Pons (tissue), 1 donor: ENCODE data around the gene OPCML.

Experiments used
- DNase-seq: peaks from one replicate; pipeline ENCODE4 v3.0.0-alpha.2; 2016; ENCODE audit warnings: low spot score

Gene OPCML

DNA sequence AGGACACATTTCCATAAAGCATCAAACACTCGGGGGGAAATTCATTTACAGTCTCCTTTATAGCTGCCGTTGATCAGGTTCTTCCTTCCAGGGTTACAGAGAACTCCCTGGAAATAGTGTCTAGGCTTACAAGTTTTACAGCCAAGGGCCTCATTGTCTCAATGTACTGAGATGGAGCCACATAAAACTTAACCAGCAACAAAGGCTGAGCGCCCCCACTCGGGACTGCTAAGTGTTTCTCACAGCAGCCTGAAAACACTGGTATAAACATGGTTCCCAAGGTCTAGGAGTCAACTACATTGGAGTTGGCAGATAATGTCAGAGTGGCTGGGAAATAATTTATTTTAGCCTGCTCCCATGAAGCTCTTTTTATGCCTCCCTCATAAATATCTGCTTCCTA, 686.2 kb downstream of the OPCML start:
- DNase-seq, result no peak

DNA sequence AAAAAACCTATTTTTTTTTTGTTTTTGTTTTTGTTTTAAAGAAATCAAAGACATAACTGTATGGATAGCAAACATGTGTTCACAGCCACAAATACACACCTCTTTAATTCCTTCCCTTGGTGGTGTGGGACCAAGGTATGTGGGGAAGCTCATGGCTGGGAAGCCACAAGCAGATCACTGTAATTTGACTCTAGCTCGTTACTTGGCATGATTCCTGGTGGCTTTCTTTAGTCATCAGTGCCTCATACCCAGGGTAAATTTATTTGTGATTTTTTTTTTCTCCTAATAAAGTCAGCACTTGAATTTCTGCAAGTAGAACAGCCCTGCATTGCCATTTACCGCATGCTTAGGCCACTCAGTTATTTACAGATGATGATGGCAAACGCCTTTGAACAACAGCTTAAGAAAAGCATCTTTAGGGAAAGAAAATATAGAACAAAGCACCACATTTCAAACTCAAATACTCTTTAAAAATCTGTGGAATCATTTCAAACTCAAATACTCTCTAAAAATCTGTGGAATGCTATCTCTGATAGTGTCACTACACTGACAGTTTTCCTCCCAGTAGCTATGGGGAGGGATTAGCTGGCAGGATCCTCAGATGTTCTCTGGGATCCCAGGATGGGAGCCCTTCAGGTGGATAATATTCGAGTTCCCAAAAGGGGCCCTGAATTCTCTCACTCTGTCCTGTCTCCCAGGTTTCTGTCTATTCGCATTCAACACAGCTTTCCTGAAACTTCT, 687.2 kb downstream of the OPCML start:
- DNase-seq, result no peak

DNA sequence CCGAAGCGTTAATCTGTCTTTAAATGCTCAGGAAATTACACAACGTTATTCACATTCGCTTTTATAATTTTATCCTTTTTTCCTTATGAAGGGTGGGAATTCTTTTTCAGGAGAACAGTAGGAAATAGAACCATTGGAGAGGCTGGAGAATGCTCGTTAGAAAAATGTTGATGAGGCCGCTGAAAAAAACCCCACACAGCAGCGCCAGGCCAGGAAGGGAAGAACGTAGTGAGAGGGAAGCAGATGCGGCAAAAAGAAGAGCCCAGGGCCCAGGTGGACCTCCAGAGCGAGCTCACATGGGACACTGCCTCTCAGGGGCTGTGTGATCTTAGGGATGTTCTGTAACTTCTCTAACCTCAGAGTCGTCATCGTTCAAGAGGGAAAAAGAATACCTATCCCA, 691.6 kb downstream of the OPCML start:
- DNase-seq, result no peak

DNA sequence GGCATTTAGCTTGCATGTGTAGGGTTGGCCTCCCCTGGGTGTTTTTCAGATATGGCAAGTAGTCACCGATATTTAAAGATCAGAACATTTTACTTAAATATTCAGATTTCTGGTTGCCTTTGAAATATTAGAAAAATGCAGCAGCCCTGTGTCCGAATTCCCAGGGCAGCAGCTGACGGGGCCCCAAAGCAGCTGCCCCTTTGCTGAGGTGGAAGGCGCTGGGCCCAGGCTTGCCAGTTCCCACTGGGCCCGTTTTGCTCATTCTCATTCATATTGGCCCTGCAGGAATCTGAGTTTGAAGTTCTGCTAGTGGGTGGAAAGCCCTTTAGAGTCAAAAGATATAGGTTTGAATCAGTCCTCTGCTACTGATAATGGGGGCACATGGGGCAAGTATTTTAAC, 692.1 kb downstream of the OPCML start:
- no peak for DNase-seq

DNA sequence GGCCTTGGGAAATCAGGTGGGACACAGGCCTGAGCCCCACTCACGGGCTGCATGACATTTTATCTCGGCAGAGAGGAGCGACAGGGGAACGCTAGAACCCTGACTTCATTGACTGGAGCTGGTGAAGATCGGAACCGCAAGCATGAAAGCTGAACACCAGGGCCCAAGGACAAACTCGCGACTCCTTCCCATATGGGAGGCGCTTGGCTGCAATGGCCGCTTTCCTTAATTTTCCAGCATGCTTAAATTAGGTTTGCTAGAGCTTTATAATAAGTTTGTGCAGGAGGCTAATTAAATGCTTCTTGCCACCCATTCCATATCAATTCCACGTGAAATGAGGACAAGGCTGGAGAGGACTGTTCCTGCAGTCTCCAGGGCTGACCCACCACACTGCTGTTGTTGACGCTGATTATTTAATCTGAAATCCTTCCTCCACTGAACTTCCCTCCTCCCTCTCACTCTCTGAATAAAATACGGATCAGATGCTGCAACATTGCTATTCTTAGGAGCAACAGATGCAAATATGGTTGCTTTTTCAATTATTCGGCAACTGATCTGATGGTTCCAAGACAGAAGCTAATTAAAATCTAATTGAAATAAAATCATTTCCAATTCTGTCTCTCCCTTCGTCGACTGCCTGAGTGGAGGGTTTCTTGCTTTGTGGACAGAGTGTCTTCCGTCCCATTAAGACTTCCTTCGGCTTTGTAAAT, 692.9 kb downstream of the OPCML start:
- no peak for DNase-seq

DNA sequence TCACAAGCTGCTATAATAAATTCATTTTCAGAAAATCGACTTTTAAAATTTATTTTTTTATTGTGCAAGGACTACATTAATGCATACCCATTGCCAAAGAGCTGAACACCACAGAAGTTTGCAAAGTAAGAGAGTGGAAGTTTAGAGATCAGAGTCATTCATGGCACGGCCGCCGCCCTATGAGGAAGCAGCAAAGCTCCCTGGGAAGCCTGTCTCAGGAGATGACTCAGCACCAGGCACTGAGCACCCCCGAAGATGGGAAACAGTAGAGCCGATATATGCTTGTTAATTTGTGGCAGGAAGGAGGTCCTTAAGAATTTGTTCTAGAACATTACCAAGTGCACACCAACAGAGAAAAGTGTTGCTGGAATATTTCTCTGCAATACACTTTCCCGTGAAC, 693.7 kb downstream of the OPCML start:
- no peak for DNase-seq

DNA sequence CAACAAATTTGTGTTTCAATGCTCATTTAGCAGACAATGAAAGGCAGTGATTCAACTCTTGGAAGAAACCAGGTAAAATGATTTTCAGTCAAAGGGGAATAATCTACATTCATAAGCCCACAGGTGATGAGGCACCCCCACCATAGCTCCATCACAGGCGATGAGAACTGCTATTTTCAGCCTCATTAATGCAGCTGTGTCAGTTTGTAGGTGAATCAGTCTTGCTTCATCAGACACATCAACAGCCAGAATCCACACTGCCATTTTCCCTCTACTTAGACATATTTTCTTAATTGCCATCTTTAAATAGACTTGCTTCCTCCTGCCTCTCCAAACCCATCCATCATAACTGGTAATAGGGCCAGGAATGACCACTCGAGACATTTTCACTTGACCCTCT, 701.0 kb downstream of the OPCML start:
- DNase-seq, result no peak

DNA sequence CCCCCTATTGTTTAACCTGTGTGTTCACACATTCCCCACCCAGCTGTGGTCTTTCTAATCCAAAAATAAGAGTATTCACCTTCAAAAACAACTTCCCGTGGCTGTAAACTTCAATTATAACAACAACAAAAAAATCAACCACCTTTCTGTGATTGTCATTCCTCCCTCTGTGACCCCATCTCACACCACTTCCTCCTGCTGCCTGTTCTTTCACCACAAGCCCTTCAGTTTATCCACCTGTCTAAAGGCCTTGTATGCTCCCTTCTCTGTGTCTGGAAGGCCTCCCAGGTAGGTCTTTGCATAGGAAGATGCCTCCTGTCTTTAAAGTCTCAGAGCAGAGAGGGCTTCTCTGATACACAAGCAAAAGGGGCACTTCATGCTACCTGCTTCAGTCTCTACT, 707.7 kb downstream of the OPCML start:
- DNase-seq, result no peak

DNA sequence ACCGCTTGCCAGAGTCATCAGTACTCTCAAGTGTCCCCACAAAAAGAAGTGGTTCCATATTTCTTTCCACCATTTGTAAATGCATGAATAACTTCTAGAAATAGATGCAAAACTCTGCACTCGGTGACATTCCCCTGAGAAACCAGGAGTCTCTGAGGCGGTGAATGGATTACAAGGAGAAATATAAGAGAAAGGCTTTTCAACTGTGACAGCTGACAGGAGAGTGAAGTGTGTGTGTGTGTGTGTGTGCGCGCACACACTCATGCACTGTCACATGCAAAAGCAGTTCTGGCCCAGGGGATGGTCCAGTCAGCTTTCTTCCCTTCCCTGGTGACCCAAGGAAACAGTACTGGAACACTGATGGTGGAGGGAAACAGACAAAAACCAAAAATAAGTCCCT, 710.0 kb downstream of the OPCML start:
- DNase-seq, result no peak

DNA sequence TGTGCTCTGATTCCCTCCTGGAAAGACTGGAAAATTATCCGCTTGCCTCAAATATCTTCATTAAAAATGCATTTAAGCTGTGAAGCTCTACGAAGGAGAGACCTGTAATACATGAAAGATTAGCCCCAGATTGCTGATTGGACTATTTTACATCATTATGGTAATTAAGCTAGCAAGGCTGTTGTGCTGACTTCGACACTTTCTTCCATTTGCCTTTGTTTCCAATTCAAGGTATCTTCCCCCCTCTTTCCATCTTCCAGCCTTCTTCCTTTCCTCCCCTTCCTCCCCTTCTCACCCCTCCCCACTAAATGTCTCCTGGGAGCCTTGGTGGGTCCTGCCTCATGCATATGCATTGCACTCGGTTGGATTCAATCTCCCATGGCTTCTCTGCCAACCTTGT, 710.8 kb downstream of the OPCML start:
- no peak for DNase-seq

DNA sequence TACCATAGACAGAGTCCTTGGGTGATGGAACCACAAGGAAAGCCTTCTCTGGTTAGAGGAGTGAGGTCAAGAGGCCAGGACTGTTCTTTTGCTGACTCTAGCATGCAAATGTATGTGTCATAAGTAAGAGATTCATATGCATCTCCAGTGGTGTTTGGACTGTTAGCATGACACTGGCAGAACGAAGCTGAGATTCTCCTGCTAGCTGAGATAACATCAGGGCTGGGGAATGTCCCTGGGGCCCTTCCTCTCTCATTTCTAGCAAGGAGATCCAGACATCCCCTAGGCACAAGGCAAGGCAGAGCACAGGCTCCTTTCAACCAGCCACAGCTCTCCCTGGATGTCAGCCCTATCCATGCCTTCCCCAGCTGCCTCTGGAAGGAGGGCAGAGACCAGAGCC, 711.3 kb downstream of the OPCML start:
- no peak for DNase-seq

DNA sequence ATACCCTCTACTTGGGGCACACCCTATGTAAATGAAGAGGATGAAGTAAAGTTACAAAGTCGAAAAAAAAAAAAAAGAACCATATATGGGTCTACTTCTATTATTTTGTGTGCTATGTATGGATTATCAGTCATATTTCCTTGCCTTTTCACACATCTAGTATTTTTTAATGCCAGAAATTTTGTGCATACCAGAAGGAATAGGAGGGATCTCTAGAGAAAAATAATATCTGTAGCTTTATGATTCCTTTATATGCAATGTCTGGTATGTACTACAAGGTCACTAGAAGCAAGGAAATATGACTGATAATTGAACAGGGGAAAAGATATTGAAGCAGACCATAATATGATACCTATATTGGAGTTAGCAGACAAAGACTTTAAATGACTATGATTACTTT, 713.4 kb downstream of the OPCML start:
- no peak for DNase-seq

DNA sequence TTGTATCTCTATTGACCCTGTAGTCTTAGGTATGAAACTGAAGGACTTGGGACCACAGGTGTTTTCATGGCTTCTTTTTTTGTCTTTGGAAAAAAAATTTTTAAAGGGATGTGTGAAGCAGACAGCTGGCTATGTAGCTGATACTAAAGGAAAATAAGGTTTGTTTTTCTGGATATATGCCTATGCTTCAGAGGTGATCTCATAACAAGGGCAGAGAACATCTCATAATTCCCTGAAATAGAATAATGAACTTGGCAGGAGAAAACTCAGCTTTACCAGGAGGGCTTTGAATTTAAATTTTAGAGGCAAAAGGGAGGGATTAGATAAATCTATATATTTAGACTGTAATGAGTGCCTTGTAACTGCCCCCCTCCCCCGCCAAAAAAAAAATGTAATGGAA, 714.9 kb downstream of the OPCML start:
- DNase-seq, result no peak

DNA sequence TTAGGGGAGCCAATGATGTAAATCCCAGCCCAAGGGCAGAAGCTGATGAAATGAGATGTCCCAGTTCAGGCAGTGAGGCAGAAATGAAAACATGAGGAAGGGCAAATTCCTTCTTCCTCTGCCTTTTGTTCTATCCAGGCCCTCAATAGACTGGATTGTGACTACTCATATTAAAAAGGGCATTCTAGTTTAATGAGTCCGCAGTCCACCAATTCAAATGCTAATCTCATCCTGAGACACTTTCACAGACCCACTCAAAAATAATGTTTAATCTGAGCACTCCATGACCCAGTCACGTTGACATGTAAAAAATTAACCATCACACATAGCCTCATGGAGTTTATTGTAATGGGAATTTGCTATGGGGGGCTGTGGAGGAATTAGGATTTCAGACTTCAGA, 717.9 kb downstream of the OPCML start:
- no peak for DNase-seq

DNA sequence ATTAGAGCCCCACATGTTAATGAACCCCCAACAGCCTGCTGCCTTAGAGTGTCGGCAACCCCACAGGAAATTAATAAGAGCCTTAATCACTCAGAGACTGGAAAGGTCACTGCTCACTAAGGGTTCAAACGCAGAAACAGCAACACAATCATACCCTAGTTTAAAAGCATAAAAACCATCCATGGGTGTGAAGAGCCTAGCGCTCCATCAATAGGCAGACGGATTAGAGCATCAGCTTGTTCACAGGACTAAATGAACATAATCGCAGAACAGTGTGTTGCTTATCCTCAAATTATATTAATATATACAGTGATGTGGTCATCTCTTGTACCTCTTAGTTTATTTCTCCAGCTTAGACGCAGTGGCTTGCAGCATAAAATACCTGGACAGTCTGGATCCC, 720.7 kb downstream of the OPCML start:
- no peak for DNase-seq

DNA sequence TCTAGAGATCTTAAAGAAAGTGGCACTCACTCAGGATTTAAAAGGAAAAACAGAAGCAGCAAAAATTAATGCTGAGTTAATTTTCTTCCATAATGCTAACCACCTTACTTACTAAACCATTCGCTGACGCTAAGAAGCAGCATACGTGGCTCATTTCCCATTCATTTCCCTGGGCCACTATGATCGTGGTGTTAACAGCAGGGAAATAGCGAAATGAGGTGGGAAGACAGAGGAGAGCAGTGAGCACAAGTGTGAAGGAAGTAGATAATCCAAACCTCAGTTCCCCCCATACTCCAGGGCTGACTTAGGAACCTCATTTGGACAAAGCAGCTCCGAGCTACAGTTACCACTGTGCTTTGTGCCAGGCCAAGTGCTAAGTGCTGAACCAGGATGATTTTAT, 723.2 kb downstream of the OPCML start:
- no peak for DNase-seq

DNA sequence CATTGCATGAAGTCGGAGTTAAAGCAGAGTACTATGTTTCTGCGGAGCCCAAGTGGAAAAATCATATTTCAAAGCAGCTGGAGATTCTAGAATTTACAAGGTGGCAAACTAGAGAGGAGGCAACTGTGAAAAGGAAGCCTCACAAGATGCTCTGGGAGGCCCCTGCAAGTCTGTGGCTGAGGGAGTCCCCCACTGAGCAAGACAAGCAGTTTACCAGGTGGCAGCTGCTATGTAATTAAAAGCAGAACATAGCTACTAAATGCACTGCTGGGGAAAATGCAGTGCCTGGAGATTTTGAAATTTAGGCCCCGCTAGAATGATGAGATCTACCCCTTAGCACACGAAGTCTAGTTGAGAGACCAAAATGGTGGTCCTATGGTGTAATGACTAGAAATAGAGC, 728.0 kb downstream of the OPCML start:
- DNase-seq, result no peak

DNA sequence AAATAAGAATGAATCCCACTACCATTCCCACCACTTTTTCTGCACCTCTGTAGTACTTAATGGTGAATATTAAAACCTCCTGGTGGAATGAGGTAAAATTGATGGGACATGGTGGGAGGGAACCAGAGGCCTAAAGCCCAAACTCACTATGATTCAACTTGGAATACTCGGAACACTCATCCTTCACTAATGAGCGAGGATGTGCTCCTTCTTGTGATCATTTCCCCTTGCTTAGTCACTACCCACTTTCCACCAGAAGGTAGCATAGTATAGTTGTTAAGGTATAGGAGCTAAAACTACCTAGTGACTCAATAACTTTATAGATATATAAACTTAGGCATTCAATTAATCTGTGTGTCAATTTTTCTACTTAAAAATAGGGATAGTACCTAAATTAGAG, 728.9 kb downstream of the OPCML start:
- DNase-seq, result no peak

DNA sequence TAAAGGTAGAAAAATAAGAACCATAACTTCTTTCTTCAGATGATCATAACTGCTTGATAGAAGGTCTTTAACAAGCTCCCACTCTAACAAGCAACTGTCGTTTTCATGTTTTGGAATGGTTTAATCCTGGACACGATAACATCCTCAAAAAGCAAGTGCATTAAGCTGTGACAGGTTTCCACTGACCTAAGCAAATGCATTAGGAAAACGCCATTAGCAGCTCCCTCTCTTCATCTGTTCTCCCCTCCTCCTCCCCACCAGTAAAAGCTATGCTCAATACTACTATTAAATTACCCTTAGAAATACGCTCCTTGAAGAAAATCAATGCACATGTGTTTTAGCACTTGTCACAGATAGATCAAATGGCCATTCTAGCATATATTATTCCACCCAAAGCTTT, 729.4 kb downstream of the OPCML start:
- no peak for DNase-seq

DNA sequence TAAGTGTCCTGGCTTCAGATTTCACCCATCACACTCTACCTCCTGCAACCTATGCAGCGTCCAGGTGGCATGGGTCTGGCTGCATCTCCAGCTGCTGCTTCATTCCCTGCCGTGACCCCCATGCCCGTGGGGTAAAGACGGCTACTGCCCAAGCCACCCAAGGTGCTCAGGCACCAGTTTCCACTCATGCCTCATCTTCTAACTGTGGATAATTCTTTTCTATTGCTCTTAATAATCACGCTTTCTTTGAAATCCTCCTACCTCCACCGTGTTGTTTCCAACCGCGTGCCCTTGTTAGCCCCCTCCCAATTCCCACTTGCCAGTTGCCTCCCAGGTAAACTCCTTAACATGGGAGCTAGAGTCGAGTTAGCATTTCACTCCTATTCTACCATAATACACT, 738.5 kb downstream of the OPCML start:
- no peak for DNase-seq

DNA sequence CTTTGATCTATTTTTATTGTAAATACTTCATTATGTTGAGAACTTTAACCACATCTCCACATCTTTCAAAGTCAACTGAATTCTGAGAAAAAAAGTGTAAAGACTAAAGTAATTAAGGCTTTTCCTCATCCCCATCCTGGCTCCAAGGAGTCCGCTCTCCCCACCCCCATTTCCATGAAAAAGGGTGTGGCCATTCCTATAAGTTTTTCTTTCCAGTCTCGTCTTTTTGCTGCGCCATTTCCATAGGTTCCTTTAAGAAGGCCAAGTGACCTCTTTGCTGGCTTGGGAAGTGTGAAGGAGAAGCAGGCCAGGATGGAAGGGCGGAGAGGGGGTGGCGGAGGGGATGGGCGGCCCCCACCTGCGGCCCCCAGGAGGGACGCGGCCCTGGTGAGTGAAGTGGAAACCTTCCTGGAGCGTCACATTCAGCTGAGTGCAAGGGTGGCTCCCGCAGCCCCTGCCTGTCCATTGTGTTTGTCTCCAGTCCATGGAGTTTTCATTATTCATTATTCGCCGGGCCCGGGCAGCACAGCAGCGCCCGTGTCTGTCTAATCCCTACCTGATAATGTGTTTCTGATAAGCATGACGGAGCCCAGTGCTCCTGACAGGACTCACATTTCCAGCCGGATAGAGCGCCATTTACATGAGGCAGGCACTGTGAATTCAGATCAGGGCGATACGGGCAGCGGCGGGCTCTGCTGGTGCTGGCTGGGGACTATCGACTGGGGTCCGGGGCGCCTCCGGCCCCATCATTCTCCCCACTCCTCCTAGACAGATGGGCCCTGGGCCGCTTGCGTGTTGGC, 739.8 kb downstream of the OPCML start:
- no peak for DNase-seq

DNA sequence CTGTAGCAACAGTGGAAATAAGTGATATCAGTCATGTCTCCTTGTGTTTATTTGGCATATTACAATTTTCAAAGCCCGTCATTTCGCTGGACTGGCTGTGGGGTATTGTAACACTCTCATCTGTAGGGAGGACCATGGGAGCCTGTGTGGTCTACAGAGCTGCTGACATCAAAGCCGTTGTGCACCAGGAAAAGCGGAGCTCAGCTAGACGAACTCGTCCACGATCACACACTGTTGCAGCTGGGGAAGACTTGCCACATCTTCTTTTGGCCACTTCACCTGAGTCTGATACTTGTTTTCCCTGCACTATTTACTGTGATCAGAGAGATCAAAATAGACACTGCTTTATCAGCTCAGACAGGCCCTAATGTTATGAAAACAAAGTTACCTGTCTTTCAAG, 741.3 kb downstream of the OPCML start:
- no peak for DNase-seq

DNA sequence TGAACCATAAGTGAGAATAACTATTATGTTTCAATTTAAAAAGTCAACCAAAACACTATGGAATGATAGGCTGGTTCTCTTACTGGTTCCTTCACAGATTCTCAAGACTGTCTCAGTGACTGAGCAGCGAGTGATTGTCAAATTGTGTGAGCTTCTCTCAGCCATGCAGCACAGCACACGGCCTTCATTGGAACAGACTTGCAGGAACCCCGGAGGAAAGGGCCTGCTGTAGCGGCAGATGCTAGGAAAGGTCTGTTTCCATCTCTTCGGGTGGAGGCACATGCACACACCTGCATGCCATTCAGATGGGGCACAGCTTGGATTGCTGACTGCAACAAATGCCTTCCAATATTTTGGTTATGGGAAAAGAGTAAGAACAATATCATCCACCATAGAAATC, 741.8 kb downstream of the OPCML start:
- no peak for DNase-seq
